Keratinocyte (primary cell): ENCODE measurements around the gene ELL. TPM values are rescaled to one million over a fixed set of nuclear protein-coding genes. Genes with fewer than 3 reads are reported as not detected.

Experiments
- DNase-seq: peaks from one replicate; pipeline ENCODE4 v3.0.0-alpha.2; 2011; ENCODE audit warnings: low read depth, missing footprints, low spot score
- FAIRE-seq: peaks from 2 replicates; lab custom pipeline; 2011; peaks lifted over from hg19 to GRCh38; lab: Jason Lieb, UNC
- H2AFZ ChIP-seq: 2 replicates; pipeline ENCODE4 v1.6.0; 2012; ENCODE audit warnings: low read length, control low read depth, inconsistent platforms; ENCODE audit not compliant: control insufficient read depth
- H3K27ac ChIP-seq: 2 replicates; pipeline ENCODE4 v1.5.1; 2011; ENCODE audit warnings: low read length; ENCODE audit not compliant: control insufficient read depth, insufficient read depth
- H3K27me3 ChIP-seq: 3 replicates; pipeline ENCODE4 v1.6.0; 2011; ENCODE audit warnings: low read length; ENCODE audit not compliant: control insufficient read depth, insufficient read depth; ENCODE audit errors: extremely low read depth
- H3K36me3 ChIP-seq, 2 experiments: 2 replicates in 1 of 2; 3 replicates in 1 of 2; pipeline ENCODE4 v1.5.1; 2011; ENCODE audit warnings: low read length in 2 of 2, mild to moderate bottlenecking in 1 of 2; ENCODE audit not compliant: control insufficient read depth in 2 of 2, insufficient read depth in 2 of 2; ENCODE audit errors: extremely low read depth in 1 of 2
- H3K4me1 ChIP-seq: 3 replicates; pipeline ENCODE4 v1.5.1; 2011; ENCODE audit warnings: low read length; ENCODE audit not compliant: control insufficient read depth, insufficient read depth; ENCODE audit errors: extremely low read depth
- H3K4me2 ChIP-seq: 3 replicates; pipeline ENCODE4 v1.6.0; 2011; ENCODE audit warnings: low read depth, low read length; ENCODE audit not compliant: control insufficient read depth, insufficient read depth; ENCODE audit errors: extremely low read depth
- H3K4me3 ChIP-seq, 3 experiments: fragments of 200-600 bp in 1 of 3; sonication (generic) in 1 of 3; 2 replicates in 2 of 3; 3 replicates in 1 of 3; pipeline ENCODE4 v1.5.1; 2011 to 2016; ENCODE audit warnings: low read length in 3 of 3, mild to moderate bottlenecking in 3 of 3, control low read depth in 2 of 3, inconsistent platforms in 1 of 3, low read depth in 1 of 3, mixed read lengths in 1 of 3, mixed run types in 1 of 3, moderate library complexity in 1 of 3; ENCODE audit not compliant: control insufficient read depth in 2 of 3, insufficient read depth in 2 of 3; ENCODE audit errors: extremely low read depth in 1 of 3
- H3K79me2 ChIP-seq: 2 replicates; pipeline ENCODE4 v1.6.0; 2012; ENCODE audit warnings: low read length; ENCODE audit not compliant: control insufficient read depth, insufficient read depth
- H3K9ac ChIP-seq: 3 replicates; pipeline ENCODE4 v1.6.0; 2011; ENCODE audit warnings: low read length; ENCODE audit not compliant: control insufficient read depth, insufficient read depth; ENCODE audit errors: extremely low read depth
- H3K9me1 ChIP-seq: 3 replicates; pipeline ENCODE4 v1.6.0; 2011; ENCODE audit warnings: low read length; ENCODE audit not compliant: control insufficient read depth, insufficient read depth; ENCODE audit errors: extremely low read depth
- H3K9me3 ChIP-seq: 2 replicates; pipeline ENCODE4 v1.5.1; 2012; ENCODE audit warnings: low read depth, low read length; ENCODE audit not compliant: control insufficient read depth
- H4K20me1 ChIP-seq: 3 replicates; pipeline ENCODE4 v1.6.0; 2011; ENCODE audit warnings: low read length; ENCODE audit not compliant: control insufficient read depth, insufficient read depth; ENCODE audit errors: extremely low read depth
- EZH2 ChIP-seq: IDR thresholded peaks from one replicate; pipeline ENCODE4 v1.6.1; 2012; ENCODE audit warnings: inconsistent platforms, mild to moderate bottlenecking, low read length, moderate library complexity
- dilution Hi-C: fragments of 300-500 bp; cut with MboI; formaldehyde crosslinking; loops from one replicate; pipeline ENCODE4 v1.7.0; 2020; ENCODE audit warnings: low sequenced_read_pairs; ENCODE audit not compliant: extremely low pct_ligation_motif_present
- polyA plus RNA-seq, 5 experiments: library from polyadenylated mRNA; depleted of rRNA in 3 of 5; stranded (reverse) in 3 of 5; stranded (forward) in 1 of 5; unstranded in 1 of 5; fragments of >200 nt; gene quantifications; 1 replicate in 1 of 5; 2 replicates in 3 of 5; 3 replicates in 1 of 5; pipeline versions ENCODE4 v1.2.1 to v1.2.3, GENCODE V29; 2011 to 2012; ENCODE audit warnings: missing spikeins in 2 of 5, low read depth in 1 of 5, low replicate concordance in 1 of 5
- TF ChIP-seq, protein P1 (sequence below), 3 experiments: IDR thresholded peaks in 1 of 3; conservative IDR thresholded peaks in 1 of 3; optimal IDR thresholded peaks in 1 of 3; 2 replicates in 2 of 3; 3 replicates in 1 of 3; pipeline versions ENCODE3 to v1.5.1; 2011; ENCODE audit warnings: low read length in 3 of 3, mild to moderate bottlenecking in 3 of 3, moderate library complexity in 2 of 3, control low read depth in 1 of 3, inconsistent platforms in 1 of 3; ENCODE audit not compliant: insufficient read depth in 2 of 3; ENCODE audit errors: extremely low read depth in 1 of 3

Gene ELL
- polyA plus RNA-seq, 1 donor (not counting 4 experiments of a cell fraction or from before 2014, with no cell fraction given), result 4.4 TPM

- DNase-seq, result no peak
These were observed 104.4 kb downstream of the ELL start for GRCh38 chr19:18417250-18418028.

DNA sequence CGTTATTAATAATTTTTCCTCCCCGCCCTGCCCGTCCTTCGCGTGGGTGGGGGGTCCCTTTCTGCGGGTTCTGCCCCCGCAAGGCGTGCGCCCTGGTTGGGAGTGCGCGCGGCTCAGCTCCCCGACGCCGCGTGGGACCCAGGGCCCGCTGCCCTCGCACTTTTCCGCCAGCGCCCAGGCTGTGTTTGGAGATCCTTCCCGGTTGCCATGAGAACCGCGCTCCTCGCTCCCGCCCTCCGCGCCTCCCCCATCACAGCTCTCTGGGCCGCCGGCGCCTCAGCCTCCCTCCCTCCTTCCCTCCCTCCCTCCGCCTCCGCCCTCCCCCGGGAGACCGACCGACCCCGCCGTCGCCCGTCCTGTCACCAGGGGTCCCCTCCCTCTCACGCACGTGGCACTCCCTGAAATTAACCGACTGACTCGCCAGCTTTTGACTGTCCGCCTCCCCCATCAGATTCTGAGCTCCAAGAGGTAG is 105.1 kb downstream of the ELL start:
- TF ChIP-seq EZH2, result no peak
- TF ChIP-seq, protein P1, sequence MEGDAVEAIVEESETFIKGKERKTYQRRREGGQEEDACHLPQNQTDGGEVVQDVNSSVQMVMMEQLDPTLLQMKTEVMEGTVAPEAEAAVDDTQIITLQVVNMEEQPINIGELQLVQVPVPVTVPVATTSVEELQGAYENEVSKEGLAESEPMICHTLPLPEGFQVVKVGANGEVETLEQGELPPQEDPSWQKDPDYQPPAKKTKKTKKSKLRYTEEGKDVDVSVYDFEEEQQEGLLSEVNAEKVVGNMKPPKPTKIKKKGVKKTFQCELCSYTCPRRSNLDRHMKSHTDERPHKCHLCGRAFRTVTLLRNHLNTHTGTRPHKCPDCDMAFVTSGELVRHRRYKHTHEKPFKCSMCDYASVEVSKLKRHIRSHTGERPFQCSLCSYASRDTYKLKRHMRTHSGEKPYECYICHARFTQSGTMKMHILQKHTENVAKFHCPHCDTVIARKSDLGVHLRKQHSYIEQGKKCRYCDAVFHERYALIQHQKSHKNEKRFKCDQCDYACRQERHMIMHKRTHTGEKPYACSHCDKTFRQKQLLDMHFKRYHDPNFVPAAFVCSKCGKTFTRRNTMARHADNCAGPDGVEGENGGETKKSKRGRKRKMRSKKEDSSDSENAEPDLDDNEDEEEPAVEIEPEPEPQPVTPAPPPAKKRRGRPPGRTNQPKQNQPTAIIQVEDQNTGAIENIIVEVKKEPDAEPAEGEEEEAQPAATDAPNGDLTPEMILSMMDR (optimal IDR thresholded peaks at IDR 0.05 in 1 of 3, IDR thresholded peaks at IDR 0.05 in 1 of 3, conservative IDR thresholded peaks at IDR 0.05 in 1 of 3; ENCODE audit: extremely low read depth in 1 of 3, insufficient read depth in 2 of 3, low read length in 3 of 3), result no peak
- peak overlapping the region; percentile 7 for H2AFZ ChIP-seq

More at GRCh38 chr19:18417250-18418028, 104.4 kb downstream of the ELL start:
- H3K4me3 ChIP-seq, result peak overlapping the region; percentile 24 to 64 (median 53)
- H4K20me1 ChIP-seq, result no peaks in the 10 kb centered on the region
- H3K9me3 ChIP-seq, result no peaks in the 10 kb centered on the region
- H3K79me2 ChIP-seq, result peaks cover 7% of the 10 kb centered on the region
- H3K9me1 ChIP-seq, result no peaks in the 10 kb centered on the region
- FAIRE-seq, result no peak
- peaks cover 24% of the 10 kb centered on the region for H3K4me1 ChIP-seq
- peak overlapping the region; percentile 90 for H3K4me2 ChIP-seq
- peak overlapping the region; percentile 7 for H2AFZ ChIP-seq
- TF ChIP-seq EZH2, result no peak
- H3K27ac ChIP-seq, result peak overlapping the region; percentile 52
- H3K36me3 ChIP-seq, result peaks cover 0 to 2% of the 10 kb centered on the region in 2 experiments
- dilution Hi-C loops, result no loop called here
- peak overlapping the region; percentile 70 for H3K9ac ChIP-seq
- no peaks in the 10 kb centered on the region for H3K27me3 ChIP-seq

More for the DNA sequence above, 105.1 kb downstream of the ELL start:
- H3K79me2 ChIP-seq, result peaks cover 7% of the 10 kb centered on the region
- no peaks in the 10 kb centered on the region for H3K27me3 ChIP-seq
- DNase-seq, result no peak
- peak overlapping the region; percentile 24 to 64 (median 53) for H3K4me3 ChIP-seq
- H3K9me1 ChIP-seq, result no peaks in the 10 kb centered on the region
- no peaks in the 10 kb centered on the region for H4K20me1 ChIP-seq
- peak overlapping the region; percentile 52 for H3K27ac ChIP-seq
- H3K4me1 ChIP-seq, result peaks cover 24% of the 10 kb centered on the region
- dilution Hi-C loops, result no loop called here
- H3K4me2 ChIP-seq, result peak overlapping the region; percentile 90
- no peaks in the 10 kb centered on the region for H3K36me3 ChIP-seq
- FAIRE-seq, result no peak
- peak overlapping the region; percentile 70 for H3K9ac ChIP-seq
- no peaks in the 10 kb centered on the region for H3K9me3 ChIP-seq
